C1 segment of cervical spinal cord (tissue), 14 donors: ENCODE data around the gene RHOU.
"Not testable (repeated sequence)": the region's sequence is repeated elsewhere in the genome, so short reads cannot be mapped to it uniquely, and the experiment has no call there.

Experiments
- DNase-seq, 14 donors: peaks; one replicate each; lab custom pipeline; 2025; lab: John Stamatoyannopoulos, UW

RHOU gene

DNA sequence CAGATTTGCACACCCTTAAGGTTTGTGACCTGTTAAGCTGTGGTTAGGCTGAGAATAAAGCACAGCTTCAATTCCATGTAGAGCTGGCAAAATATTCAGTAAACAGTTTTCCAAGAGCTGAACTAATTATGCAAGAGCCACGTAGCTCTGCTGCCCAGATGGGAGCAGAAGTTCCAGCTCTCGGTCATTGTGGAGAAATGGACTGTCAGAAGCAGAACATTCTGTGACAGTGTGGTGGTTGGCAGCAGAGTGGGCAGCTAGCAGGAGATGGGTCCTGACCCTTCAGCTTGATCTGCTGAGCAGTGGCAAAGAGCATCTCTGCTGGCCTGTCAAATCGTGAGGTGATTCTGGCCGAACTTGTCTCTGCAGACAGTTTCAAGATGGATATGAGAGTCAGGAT, 23.2 kb downstream of the RHOU start:
- DNase-seq, result no peak

- DNase-seq, result no peak
Measured at GRCh38 chr1:228760979-228761378, 25.7 kb downstream of the RHOU start.

- DNase-seq, result no peak
Measured at GRCh38 chr1:228763561-228763960, 28.3 kb downstream of the RHOU start.

GRCh38 chr1:228765168-228765946, 30.1 kb downstream of the RHOU start:
- DNase-seq, result no peak

DNA sequence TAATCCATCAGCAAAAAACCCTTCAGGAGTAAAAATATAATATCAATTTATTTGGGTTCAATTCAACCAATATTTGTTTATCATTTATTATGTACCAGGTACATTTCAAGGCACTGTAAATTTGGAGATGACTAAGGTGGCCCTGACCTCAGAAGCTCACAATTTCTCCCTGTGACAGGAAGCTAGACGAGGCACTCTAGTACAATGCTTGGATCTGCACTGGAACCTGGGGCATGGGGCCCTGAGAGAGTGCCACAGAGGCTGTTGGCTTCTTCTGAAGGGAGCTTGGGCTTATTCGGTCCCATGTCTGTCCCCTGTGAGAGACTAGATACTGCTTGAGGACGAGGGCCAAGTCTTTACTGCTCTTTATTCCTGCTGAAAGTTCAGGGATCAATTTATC, 31.5 kb downstream of the RHOU start:
- DNase-seq, result no peak

DNA sequence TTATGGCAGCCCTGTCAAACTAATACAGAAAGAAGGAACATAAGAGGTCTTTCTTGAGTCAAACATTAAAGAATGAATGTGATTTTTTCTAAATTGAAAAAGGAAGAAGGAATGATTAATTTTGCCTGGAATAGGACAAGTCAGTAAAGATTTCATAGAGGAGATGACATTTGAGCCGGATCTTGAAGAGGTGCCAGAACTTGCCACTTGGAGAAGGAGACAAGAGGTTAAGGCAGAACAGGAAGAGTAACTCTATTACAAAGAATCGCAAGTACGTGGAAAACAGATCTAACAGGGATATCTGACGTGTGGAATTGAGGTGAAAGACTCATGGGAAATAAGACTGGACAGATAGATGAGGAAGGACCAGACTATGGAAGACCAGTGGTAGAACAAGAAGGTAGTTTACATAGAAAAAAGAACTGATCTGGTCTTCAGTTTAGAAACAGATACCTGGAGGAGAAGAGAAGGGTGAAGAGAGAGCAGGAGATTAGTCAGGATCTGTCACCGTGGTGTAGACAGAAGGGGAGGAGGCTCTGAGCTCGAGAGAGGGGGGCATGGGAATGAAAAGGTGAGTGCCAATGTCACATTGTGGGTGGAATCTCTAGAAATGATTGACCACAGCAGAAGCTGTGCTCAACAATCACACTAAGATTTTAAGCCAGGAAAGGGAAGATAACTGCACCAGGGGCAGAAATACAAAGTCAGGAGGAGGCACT, 32.5 kb downstream of the RHOU start:
- DNase-seq, result no peak

GRCh38 chr1:228768355-228769000, 33.2 kb downstream of the RHOU start:
- no peak for DNase-seq

DNA sequence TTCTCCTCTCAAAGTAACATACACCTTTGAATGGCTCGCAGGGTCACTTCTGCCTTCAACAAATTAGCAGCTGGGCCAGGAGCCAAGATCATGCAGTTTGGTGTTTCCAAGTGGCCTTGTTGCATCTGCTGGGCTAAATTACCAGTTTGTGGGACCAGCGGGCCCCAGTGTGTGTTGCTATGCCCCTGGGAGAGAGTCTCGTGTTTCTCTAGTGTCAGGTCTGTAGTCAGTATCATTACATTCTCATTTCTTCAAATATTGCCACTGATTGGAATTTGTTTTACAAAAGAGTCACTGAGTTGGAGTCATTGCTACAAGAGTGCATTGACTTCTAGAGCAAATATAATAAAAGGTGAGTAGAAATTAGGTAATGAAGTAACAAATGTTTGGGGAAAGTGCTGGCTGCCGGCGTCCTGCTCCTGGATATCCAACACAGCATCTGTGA, 35.5 kb downstream of the RHOU start:
- no peak for DNase-seq

DNA sequence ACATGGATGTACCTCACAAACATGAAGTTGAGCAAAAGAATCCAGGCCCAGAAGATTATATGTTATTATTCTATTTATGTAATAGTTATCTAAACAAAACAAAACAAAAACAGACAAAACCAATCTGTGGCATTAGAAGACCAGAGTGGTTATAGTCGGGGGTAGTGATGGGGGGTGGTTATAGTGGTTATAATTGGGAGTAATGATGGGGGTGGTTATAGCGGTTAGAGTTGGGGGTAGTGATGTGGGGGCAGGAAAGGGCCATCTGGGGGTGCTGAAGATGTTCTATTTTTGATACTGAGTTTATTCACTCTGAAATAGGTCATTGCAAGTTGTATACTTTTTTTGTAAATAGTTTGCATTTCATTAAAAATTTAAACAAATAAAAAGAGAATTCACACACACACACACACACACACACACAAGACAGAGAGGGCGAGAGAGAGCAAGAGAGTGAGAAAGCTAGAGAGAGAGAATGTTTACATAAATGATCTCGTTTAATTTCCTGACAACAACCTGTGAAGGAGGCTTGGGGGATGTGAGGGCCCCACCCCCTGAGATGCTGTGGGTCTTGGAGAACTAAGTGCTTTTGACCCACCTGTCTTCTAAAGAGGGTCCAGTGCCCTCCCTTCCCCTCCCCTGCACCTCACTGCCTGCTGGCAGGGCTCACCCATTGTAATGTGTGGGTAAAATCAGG, 37.4 kb downstream of the RHOU start:
- DNase-seq, result no peak

- DNase-seq, result not testable (repeated sequence)
Measured at GRCh38 chr1:228775946-228776345, 40.7 kb downstream of the RHOU start.

- DNase-seq, result no peak
Measured at GRCh38 chr1:228776449-228776848, 41.2 kb downstream of the RHOU start.

DNA sequence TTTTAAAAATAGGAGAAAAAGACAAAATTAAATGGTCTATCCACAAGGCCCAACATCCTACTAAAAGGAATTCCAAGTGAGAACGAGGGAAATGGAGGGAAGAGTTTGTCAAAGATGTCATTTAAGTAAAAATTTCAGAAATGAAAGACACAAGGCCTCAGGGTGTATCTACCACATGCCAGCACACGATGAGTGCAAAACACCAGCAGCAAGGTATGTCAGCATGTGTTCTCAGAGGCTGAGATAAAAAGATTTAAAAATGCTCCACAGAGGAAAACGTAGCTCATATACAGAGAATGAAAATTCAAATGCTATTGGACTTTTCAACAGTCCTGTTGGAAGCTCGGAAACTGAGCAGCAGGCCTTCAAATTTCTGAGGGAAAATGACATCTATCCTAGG, 42.0 kb downstream of the RHOU start:
- no peak for DNase-seq

- no peak for DNase-seq
Measured at GRCh38 chr1:228778026-228778425, 42.7 kb downstream of the RHOU start.

GRCh38 chr1:228778466-228778865, 43.2 kb downstream of the RHOU start:
- no peak for DNase-seq

- no peak for DNase-seq
Measured at GRCh38 chr1:228778961-228779360, 43.7 kb downstream of the RHOU start.

DNA sequence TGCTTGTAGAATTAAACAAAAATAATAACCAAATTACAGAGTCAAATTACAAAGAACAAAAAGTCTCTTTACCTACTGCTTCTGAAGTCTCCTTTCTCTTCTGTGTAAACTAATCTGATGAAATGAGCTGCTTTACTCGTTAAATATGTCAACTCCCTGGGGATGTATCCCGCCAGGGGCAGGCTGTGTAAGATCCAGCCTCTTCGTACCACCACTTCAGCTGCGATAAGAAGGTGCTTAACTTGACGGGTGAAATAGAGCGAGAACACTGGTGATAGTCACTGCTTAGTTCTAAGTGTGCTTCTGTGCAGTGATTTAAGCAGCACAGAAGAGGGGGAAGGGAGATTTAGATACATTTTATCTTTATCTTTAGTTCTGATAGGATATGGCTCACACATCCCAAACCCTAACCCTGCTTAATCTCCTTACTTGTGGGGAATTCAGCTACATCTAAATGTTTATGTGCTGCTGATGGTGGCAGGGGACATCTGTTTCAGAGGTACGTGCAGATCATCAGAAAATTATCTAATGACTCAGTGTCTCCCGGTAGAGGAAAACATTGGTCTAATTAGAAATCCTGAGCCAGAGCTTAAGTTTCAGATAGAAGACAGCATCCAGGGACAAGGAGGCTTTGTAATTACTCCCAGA, 46.0 kb downstream of the RHOU start:
- no peak for DNase-seq

- no peak for DNase-seq
Measured at GRCh38 chr1:228781809-228782661, 46.8 kb downstream of the RHOU start.

- no peak for DNase-seq
Measured at GRCh38 chr1:228782662-228783417, 47.6 kb downstream of the RHOU start.

GRCh38 chr1:228783418-228784040, 48.2 kb downstream of the RHOU start:
- DNase-seq, result no peak
